ENCODE results near the gene HDAC10. TPM values are rescaled to one million over a fixed set of nuclear protein-coding genes. Genes with fewer than 3 reads are reported as not detected.

Gene HDAC10
- total and polyA plus RNA-seq, 10 donors: 25.0 to 108 (median 69.9) TPM

- DNase-seq: no peak
- intact Hi-C loops (cut with DNase I; ENCODE audit: low total_unique reads): no loop called here
- WGBS, 5 donors: 92 to 96% (median 94%) methylated on average over 20 of the region's 20 CpGs
- Histone ChIP-seq H3K36me3 (peaks cover 0 to 93% (median 39%) of the 10 kb centered on the region in 6 donors), H3K27me3 (replicated peaks in 1 of 7) (no peaks in the 10 kb centered on the region), H3K4me1 (peaks cover 0 to 13% (median 0%) of the 10 kb centered on the region in 6 donors), H3K4me3 (no peak overlapping the region), H3K9me3 (no peaks in the 10 kb centered on the region), H3K27ac (no peak overlapping the region)
- TF ChIP-seq POLR2AphosphoS5 (IDR thresholded peaks at IDR 0.05): no peak
- no peak for TF ChIP-seq CTCF (IDR thresholded peaks at IDR 0.05 in 8 of 11, conservative IDR thresholded peaks at IDR 0.05 in 3 of 11)
- no peak for TF ChIP-seq POLR2A (IDR thresholded peaks at IDR 0.05)
Measured at GRCh38 chr22:50232481-50233151, 18.4 kb downstream of the HDAC10 start.

DNA sequence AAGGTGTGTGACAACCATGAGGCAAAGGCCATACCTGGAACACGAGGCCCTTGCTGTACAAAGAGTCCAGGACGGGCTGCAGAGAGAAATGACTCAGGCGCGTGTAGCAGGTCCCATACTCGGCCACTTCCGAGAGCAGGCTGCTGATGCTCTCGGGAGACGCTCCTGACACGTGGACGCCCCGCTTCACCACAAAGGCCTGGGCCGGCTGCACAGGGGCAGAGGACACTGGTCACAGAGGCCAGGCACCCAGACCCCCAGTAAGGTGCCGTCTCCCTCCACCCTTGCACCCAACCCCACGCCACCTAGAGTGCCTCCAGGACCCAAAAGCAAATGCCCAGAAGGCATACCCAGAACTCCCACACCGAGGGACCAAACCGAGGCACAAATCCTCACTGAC lies 21.7 kb downstream of the HDAC10 start:
- no peaks in the 10 kb centered on the region for H3K4me1 ChIP-seq
- no peaks in the 10 kb centered on the region for H3K9me3 ChIP-seq
- no peaks in the 10 kb centered on the region for H3K27me3 ChIP-seq (replicated peaks in 1 of 7)
- WGBS, 5 donors: 91 to 96% (median 96%) methylated on average over 8 to 16 of the region's 16 CpGs
- no peak for DNase-seq
- no peak overlapping the region for H3K4me3 ChIP-seq
- intact Hi-C loops (cut with DNase I; ENCODE audit: low total_unique reads): no loop called here
- peaks cover 0 to 97% (median 62%) of the 10 kb centered on the region in 6 donors for H3K36me3 ChIP-seq
- H3K27ac ChIP-seq: no peak overlapping the region
- TF ChIP-seq POLR2A (IDR thresholded peaks at IDR 0.05) (no peak), POLR2AphosphoS5 (IDR thresholded peaks at IDR 0.05) (no peak), CTCF (IDR thresholded peaks at IDR 0.05 in 8 of 11, conservative IDR thresholded peaks at IDR 0.05 in 3 of 11) (no peak)

GRCh38 chr22:50228366-50228765 lies 22.7 kb downstream of the HDAC10 start:
- no peak for DNase-seq
- Histone ChIP-seq H3K36me3 (peaks cover 7 to 100% (median 70%) of the 10 kb centered on the region in 6 donors), H3K4me1 (no peaks in the 10 kb centered on the region), H3K27me3 (replicated peaks in 1 of 7) (no peaks in the 10 kb centered on the region), H3K4me3 (no peak overlapping the region), H3K27ac (no peak overlapping the region), H3K9me3 (no peaks in the 10 kb centered on the region)
- TF ChIP-seq POLR2A (IDR thresholded peaks at IDR 0.05): no peak
- no peak for TF ChIP-seq CTCF (IDR thresholded peaks at IDR 0.05 in 8 of 11, conservative IDR thresholded peaks at IDR 0.05 in 3 of 11)
- no peak for TF ChIP-seq POLR2AphosphoS5 (IDR thresholded peaks at IDR 0.05)
- intact Hi-C loops (cut with DNase I; ENCODE audit: low total_unique reads): no loop called here
- WGBS, 5 donors: 92 to 99% (median 96%) methylated on average over 7 to 9 of the region's 9 CpGs

DNA sequence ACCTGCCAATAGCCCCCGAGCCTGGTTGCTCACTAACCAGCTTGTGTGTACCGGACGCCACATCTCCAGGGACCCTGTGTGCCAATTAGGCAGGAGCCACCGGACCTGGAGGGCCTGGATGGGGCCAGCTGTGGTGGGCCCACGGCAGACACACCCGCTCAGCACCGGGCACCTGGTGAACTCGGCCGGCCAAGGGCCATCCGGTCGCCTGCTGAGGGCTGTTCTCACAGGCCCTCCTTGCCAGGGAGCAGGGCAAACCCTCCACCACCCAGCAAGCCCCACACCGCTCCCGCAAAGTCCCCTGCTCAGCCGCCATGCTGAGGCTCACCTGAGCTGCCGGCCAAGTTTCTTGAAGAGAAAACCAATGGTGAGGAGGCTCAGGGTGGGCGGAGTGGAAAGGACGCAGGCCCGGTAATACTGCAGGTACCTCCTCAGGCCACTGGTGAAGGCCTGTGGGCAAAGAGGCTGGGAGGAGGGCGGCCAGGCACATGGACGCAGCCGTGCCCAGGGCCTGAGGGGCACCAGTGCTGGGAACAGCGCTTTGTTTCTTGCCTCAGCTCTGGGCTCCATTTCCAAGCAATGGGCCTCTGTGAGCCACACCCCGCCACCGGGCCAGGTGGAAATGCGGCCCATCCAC lies 23.4 kb downstream of the HDAC10 start:
- H3K36me3 ChIP-seq: peaks cover 7 to 100% (median 70%) of the 10 kb centered on the region in 6 donors
- DNase-seq: no peak
- 91 to 99% (median 94%) methylated on average over 16 to 25 of the region's 25 CpGs for WGBS, 5 donors
- H3K27ac ChIP-seq: no peak overlapping the region
- TF ChIP-seq POLR2AphosphoS5 (IDR thresholded peaks at IDR 0.05) (no peak), POLR2A (IDR thresholded peaks at IDR 0.05) (no peak), CTCF (IDR thresholded peaks at IDR 0.05 in 8 of 11, conservative IDR thresholded peaks at IDR 0.05 in 3 of 11) (no peak)
- H3K27me3 ChIP-seq (replicated peaks in 1 of 7): no peaks in the 10 kb centered on the region
- H3K4me3 ChIP-seq: no peak overlapping the region
- no peaks in the 10 kb centered on the region for H3K4me1 ChIP-seq
- intact Hi-C loops (cut with DNase I; ENCODE audit: low total_unique reads): no loop called here
- H3K9me3 ChIP-seq: no peaks in the 10 kb centered on the region
